ENCODE measurements around the gene UIMC1. TPM values are rescaled to one million over a fixed set of nuclear protein-coding genes. Genes with fewer than 3 reads are reported as not detected.

UIMC1 gene
- total and polyA plus RNA-seq, 2 donors from 2014 or later = 16.2 to 37.9 TPM

DNA sequence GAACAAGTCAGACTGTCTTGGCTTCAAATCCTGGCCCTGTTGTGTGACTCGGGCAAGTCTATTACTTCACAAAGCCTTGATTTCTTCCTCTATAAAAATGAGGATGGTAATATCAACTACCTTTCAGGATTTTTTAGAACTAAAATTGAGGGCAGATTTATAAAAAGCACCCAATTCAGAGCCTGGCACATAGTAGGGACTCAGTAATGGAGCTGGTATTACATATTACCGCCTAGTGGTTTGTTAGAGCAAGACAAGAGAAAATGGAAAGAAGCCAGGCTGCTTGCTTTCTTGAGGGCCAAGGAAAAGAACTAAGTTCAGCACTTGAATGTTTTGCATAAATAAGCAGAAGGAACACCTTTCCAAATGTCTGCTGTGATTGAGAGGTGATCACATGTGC is 35.4 kb upstream of the UIMC1 start:
- FAIRE-seq (no peak), DNase-seq (no peak)
- no peaks in the 10 kb centered on the region for H3K27me3 ChIP-seq (ENCODE audit: control insufficient read depth, insufficient read depth, low read length)
- no peaks in the 10 kb centered on the region for H3K9me3 ChIP-seq (ENCODE audit: control insufficient read depth in 2 of 3, insufficient read depth in 1 of 3, low read length in 3 of 3)
- H3K27ac ChIP-seq (ENCODE audit: low read depth in 2 of 2, low read length in 2 of 2) = no peak overlapping the region
- no peak overlapping the region for H3K4me3 ChIP-seq (ENCODE audit: low read length in 3 of 3)
- no peaks in the 10 kb centered on the region for H3K4me1 ChIP-seq (ENCODE audit: control insufficient read depth in 2 of 3, insufficient read depth in 2 of 3, low read depth in 1 of 3, low read length in 3 of 3)
- TF ChIP-seq, protein P1, sequence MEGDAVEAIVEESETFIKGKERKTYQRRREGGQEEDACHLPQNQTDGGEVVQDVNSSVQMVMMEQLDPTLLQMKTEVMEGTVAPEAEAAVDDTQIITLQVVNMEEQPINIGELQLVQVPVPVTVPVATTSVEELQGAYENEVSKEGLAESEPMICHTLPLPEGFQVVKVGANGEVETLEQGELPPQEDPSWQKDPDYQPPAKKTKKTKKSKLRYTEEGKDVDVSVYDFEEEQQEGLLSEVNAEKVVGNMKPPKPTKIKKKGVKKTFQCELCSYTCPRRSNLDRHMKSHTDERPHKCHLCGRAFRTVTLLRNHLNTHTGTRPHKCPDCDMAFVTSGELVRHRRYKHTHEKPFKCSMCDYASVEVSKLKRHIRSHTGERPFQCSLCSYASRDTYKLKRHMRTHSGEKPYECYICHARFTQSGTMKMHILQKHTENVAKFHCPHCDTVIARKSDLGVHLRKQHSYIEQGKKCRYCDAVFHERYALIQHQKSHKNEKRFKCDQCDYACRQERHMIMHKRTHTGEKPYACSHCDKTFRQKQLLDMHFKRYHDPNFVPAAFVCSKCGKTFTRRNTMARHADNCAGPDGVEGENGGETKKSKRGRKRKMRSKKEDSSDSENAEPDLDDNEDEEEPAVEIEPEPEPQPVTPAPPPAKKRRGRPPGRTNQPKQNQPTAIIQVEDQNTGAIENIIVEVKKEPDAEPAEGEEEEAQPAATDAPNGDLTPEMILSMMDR (IDR thresholded peaks at IDR 0.05; ENCODE audit: borderline replicate concordance, extremely low read depth, insufficient read depth) = no peak
- H3K9ac ChIP-seq (ENCODE audit: low read length in 3 of 3) = no peak overlapping the region
- intact Hi-C loops (cut with DNase I) = no loop called here
- H3K36me3 ChIP-seq (ENCODE audit: control insufficient read depth in 2 of 3, insufficient read depth in 3 of 3, low read length in 3 of 3) = peaks cover 10 to 22% (median 10%) of the 10 kb centered on the region in 3 donors

DNA sequence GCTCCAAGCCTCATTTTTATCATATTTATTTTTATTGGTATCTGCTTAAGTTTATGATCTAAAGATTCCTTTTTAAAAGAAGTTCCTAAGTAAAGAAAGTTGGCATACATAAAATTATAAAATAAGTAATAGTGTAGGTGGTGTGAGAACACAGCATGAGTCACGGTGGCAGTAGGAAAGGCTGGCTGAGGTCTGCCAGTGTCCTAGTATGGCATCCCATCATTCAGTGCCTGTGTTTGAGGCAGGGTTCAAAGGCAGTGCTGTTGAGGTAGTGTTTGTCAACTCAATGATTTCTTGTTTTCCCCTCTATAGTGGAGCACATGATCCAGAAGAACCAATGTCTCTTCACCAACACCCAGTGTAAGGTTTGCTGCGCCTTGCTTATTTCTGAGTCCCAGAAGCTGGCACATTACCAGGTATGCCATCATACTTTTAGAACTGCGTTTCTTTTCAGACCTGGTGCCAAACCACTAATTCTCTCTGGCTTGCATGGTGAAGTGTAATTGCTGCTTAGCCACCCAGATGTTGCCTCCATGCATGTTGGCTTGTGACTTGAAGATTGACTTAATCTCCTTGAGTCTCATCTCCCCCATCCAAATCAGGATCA is 34.3 kb upstream of the UIMC1 start:
- no peak for FAIRE-seq
- peaks cover 0 to 2% (median 0%) of the 10 kb centered on the region in 3 donors for H3K4me1 ChIP-seq (ENCODE audit: control insufficient read depth in 2 of 3, insufficient read depth in 2 of 3, low read depth in 1 of 3, low read length in 3 of 3)
- no peak for DNase-seq
- TF ChIP-seq, protein P1 (IDR thresholded peaks at IDR 0.05; ENCODE audit: borderline replicate concordance, extremely low read depth, insufficient read depth) = no peak
- no peak overlapping the region for H3K27ac ChIP-seq (ENCODE audit: low read depth in 2 of 2, low read length in 2 of 2)
- H3K9me3 ChIP-seq (ENCODE audit: control insufficient read depth in 2 of 3, insufficient read depth in 1 of 3, low read length in 3 of 3) = no peaks in the 10 kb centered on the region
- H3K9ac ChIP-seq (ENCODE audit: low read length in 3 of 3) = no peak overlapping the region
- H3K27me3 ChIP-seq (ENCODE audit: control insufficient read depth, insufficient read depth, low read length) = no peaks in the 10 kb centered on the region
- no peak overlapping the region for H3K4me3 ChIP-seq (ENCODE audit: low read length in 3 of 3)
- intact Hi-C loops (cut with DNase I) = no loop called here
- peaks cover 10 to 22% (median 10%) of the 10 kb centered on the region in 3 donors for H3K36me3 ChIP-seq (ENCODE audit: control insufficient read depth in 2 of 3, insufficient read depth in 3 of 3, low read length in 3 of 3)

DNA sequence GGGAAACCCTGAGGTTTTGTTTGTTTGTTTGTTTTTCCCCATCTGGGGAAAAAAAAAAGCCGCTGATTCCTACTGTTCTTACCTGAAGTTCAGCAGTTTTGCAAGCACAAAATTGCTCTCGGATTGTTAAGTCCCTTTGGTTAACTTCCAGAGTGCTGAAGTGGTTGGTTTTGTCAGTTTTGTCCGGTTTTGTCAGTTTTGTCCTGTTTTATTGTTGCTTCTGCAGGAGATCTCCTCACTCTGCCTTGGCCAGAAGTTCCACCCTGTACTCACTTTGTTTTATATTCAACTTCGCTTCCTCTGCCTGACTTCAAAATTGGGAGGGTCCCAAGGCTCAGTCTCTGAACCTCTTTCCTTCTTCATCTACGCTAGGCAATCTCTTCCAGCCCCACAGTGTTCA is 30.3 kb upstream of the UIMC1 start:
- H3K27ac ChIP-seq (ENCODE audit: low read depth in 2 of 2, low read length in 2 of 2) = no peak overlapping the region

More for the DNA sequence above, 30.3 kb upstream of the UIMC1 start:
- intact Hi-C loops (cut with DNase I) = no loop called here
- no peak for FAIRE-seq
- H3K4me3 ChIP-seq (ENCODE audit: low read length in 3 of 3) = no peak overlapping the region
- peaks cover 2 to 10% (median 3%) of the 10 kb centered on the region in 3 donors for H3K36me3 ChIP-seq (ENCODE audit: control insufficient read depth in 2 of 3, insufficient read depth in 3 of 3, low read length in 3 of 3)
- TF ChIP-seq, protein P1 (IDR thresholded peaks at IDR 0.05; ENCODE audit: borderline replicate concordance, extremely low read depth, insufficient read depth) = no peak
- DNase-seq = no peak
- H3K9me3 ChIP-seq (ENCODE audit: control insufficient read depth in 2 of 3, insufficient read depth in 1 of 3, low read length in 3 of 3) = no peaks in the 10 kb centered on the region
- H3K9ac ChIP-seq (ENCODE audit: low read length in 3 of 3) = no peak overlapping the region
- no peaks in the 10 kb centered on the region for H3K27me3 ChIP-seq (ENCODE audit: control insufficient read depth, insufficient read depth, low read length)
- peaks cover 0 to 2% (median 0%) of the 10 kb centered on the region in 3 donors for H3K4me1 ChIP-seq (ENCODE audit: control insufficient read depth in 2 of 3, insufficient read depth in 2 of 3, low read depth in 1 of 3, low read length in 3 of 3)
